ENCODE results near the gene PPP4C. TPM values are rescaled to one million over a fixed set of nuclear protein-coding genes. Genes with fewer than 3 reads are reported as not detected.
A peak's percentile ranks its signal among the peaks of the same experiment; 100 is the strongest.

PPP4C gene
- total RNA-seq, 2 donors from 2014 or later: 114 to 124 TPM

DNA sequence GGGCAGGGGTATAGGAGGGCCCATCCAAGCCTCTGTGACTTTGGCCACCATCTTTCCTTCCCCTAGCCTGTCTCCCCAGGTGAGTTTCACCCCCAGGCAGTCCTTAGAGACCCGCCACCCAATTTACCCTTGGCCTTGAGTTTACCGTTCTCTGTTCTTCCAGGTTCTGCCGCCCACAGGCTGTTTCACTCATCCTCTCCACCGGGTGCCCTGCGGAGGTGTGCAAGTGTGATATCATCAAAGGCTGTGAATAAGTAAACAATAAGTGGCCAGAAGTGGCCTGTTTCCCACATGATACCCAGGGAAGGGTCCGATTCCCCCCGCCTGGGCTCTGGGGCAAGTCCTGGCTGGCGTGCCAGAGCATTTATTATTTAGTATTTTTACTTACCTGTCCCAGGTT lies 29.6 kb upstream of the PPP4C start:
- H3K9me3 Mint-ChIP-seq: no peaks in the 10 kb centered on the region
- H3K27me3 Mint-ChIP-seq (ENCODE audit: low read depth): peaks cover 6% of the 10 kb centered on the region
- H3K27ac Mint-ChIP-seq: no peak overlapping the region
- no peak overlapping the region for H3K4me3 Mint-ChIP-seq
- peaks cover 13% of the 10 kb centered on the region for H3K4me1 Mint-ChIP-seq (ENCODE audit: low read depth)
- no peaks in the 10 kb centered on the region for H3K36me3 Mint-ChIP-seq (ENCODE audit: insufficient read depth in 2 of 2)
- DNase-seq (no peak), ATAC-seq (replicated peaks in 1 of 2) (peak in 1 of 2 donors; percentile 30)

DNA sequence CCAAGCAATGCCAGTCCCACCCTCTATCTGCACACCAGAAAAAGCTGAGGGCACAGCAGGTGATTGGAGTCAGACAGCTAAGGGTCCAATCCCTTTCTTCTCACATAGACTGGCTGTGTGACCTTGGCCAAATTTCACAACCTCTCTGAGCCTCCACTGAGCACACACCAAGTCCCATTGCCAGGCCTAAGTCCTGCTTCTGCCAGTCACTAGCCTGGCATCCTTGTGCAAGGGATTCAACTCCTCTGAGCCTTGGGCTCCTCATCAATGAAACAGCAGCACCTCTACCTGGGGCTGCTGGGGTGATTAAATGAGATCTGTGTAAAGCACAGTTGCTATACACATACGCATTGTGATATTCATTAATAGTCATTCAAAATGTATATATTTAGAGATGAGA lies 29.2 kb upstream of the PPP4C start:
- H3K9me3 Mint-ChIP-seq: no peaks in the 10 kb centered on the region
- H3K36me3 Mint-ChIP-seq (ENCODE audit: insufficient read depth in 2 of 2): peaks cover 0 to 2% of the 10 kb centered on the region in 2 donors
- H3K27ac Mint-ChIP-seq: no peak overlapping the region
- H3K27me3 Mint-ChIP-seq (ENCODE audit: low read depth): peaks cover 6% of the 10 kb centered on the region
- no peak for ATAC-seq (replicated peaks in 1 of 2)
- no peak overlapping the region for H3K4me3 Mint-ChIP-seq
- peaks cover 16% of the 10 kb centered on the region for H3K4me1 Mint-ChIP-seq (ENCODE audit: low read depth)
- DNase-seq: no peak

DNA sequence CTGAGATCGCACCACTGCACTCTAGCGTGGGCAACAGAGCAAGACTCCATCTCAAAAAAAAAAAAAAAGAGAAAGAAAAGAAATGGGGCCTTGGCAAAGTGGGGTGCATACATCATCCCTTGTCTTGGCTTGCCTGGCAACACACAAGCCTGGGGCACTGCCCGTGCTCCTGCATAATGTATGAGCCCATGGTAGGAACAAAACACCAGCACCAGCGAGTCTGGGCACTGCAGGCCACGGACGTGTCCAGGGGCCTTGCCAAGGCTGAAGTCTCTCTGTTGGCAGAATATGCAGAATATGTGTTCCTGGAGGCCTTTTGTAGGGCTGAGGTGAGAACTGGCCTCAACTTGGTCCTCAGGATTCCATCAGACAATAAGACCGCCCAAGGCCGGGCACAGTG lies 25.9 kb upstream of the PPP4C start:
- ATAC-seq (replicated peaks in 1 of 2) (no peak), DNase-seq (no peak)
- Mint-ChIP-seq H3K4me3 (no peak overlapping the region), H3K27ac (no peak overlapping the region), H3K36me3 (ENCODE audit: insufficient read depth in 2 of 2) (peaks cover 0 to 4% of the 10 kb centered on the region in 2 donors), H3K9me3 (no peaks in the 10 kb centered on the region), H3K27me3 (ENCODE audit: low read depth) (peaks cover 6% of the 10 kb centered on the region), H3K4me1 (ENCODE audit: low read depth) (peaks cover 35% of the 10 kb centered on the region)

DNA sequence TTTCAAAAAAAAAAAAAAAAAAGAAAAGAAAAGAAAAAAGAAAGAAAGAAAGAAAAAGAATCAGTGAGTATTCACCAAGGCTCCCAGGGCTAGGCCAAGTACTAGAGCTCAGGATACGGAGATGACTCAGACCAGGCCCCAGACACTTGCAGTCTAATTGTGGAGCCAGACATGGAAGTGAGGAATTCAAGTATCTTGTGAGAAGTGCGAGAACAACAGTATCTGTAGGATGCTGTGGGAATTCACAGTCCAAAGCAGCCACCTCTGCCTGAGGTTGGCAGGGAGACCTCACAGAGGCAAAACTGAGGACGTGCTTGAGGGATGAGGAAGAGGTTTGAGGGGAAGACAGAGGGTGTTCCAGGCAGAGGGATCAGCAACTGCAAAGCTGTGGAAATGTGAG lies 24.3 kb upstream of the PPP4C start:
- no peak for ATAC-seq (replicated peaks in 1 of 2)
- no peaks in the 10 kb centered on the region for H3K27me3 Mint-ChIP-seq (ENCODE audit: low read depth)
- peak overlapping the region; percentile 45 for H3K27ac Mint-ChIP-seq
- H3K4me3 Mint-ChIP-seq: peak overlapping the region; percentile 88 to 90
- H3K4me1 Mint-ChIP-seq (ENCODE audit: low read depth): peaks cover 38% of the 10 kb centered on the region
- no peaks in the 10 kb centered on the region for H3K9me3 Mint-ChIP-seq
- peaks cover 0 to 4% of the 10 kb centered on the region in 2 donors for H3K36me3 Mint-ChIP-seq (ENCODE audit: insufficient read depth in 2 of 2)
- no peak for DNase-seq

DNA sequence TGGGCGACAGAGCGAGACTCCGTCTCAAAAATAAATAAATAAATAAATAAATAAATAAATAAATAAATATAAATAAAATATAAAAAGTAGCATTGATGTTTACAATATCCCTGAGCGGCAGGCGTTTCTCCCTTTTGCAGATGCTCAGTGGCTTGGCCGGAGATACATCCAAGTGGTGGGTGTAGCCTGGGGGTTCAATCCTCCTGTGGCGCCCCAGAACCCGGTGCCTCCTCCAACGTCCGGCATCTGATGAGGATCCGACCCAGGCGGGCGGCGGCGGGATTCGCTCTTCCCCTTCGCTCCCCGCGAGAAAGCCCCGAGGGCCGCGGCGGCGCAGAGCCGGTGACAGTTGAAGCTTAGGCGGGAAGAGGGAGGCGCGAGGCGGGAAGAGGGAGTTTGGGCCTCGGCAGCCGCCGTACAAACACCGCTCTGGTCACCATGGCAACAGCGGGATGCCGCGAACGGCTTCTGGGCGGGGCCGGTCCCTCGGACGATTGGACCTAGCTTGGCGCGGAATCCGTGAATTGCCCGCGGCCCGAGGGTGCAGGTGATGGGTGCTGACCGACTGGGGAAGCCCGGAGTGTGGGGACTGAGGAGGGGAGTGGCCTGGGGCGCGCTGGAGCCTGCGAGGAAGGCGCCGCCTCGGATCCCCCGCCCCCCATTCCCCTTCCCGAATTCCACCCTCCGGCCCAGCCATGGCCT lies 23.0 kb upstream of the PPP4C start:
- peak; percentile 86 to 91 for ATAC-seq (replicated peaks in 1 of 2)
- H3K9me3 Mint-ChIP-seq: no peaks in the 10 kb centered on the region
- peaks cover 0 to 4% of the 10 kb centered on the region in 2 donors for H3K36me3 Mint-ChIP-seq (ENCODE audit: insufficient read depth in 2 of 2)
- peaks cover 38% of the 10 kb centered on the region for H3K4me1 Mint-ChIP-seq (ENCODE audit: low read depth)
- peak overlapping the region; percentile 90 to 91 for H3K4me3 Mint-ChIP-seq
- no peaks in the 10 kb centered on the region for H3K27me3 Mint-ChIP-seq (ENCODE audit: low read depth)
- peak overlapping the region; percentile 83 for H3K27ac Mint-ChIP-seq
- DNase-seq: peak; percentile 95

DNA sequence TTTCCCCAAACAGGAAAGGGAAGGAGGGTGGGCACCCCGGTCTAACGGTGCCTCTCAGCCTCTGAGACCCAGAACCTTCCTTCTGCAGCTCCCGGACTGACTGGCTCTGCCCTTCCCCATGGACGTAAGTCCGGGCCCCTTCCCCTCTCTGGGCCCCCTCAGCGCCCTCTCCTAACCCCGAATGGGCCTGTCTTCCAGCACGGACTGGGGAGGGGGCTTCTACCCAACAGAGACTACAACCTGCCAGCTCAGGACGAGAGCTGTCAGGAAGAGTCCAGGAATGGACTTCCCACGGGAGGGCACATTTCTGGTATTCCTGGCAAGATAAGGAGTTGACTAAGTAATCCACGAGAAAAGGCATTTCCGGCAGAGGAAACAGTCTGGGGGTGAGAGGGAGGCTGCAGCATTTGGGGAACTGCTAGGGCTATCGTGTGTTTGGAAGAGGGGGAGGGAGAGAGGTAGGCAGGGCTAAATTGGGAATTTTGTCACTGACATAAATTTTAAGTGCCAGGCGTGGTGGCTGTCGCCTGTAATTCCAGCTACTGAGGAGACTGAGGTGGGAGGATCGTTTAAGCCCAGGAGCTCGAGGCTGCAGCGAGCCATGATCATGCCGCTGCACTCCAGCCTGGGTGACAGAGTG lies 22.3 kb upstream of the PPP4C start:
- H3K36me3 Mint-ChIP-seq (ENCODE audit: insufficient read depth in 2 of 2): peaks cover 0 to 4% of the 10 kb centered on the region in 2 donors
- H3K4me1 Mint-ChIP-seq (ENCODE audit: low read depth): peaks cover 38% of the 10 kb centered on the region
- DNase-seq (no peak), ATAC-seq (replicated peaks in 1 of 2) (peak; percentile 27 to 39)
- peak overlapping the region; percentile 90 to 91 for H3K4me3 Mint-ChIP-seq
- no peaks in the 10 kb centered on the region for H3K9me3 Mint-ChIP-seq
- no peak overlapping the region for H3K27ac Mint-ChIP-seq
- no peaks in the 10 kb centered on the region for H3K27me3 Mint-ChIP-seq (ENCODE audit: low read depth)

DNA sequence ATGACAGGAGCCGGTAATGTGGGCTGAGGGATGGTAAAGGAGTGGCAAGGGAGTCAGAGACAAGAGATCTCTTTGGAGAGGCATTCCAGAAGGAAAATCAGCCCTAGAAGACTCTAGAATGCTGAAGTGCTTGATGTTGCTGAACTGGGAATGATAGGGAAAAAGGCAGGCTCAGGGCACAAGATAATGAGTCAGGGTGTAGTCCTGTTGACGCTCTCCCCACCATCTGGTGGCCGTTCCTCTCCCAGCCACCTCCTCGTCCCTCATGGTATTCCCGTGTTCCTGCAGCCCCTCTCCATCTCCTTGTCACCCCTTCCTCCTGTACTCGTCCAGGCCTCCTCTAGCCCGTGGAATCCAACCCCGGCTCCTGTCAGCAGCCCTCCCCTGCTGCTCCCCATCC lies 21.3 kb upstream of the PPP4C start:
- Mint-ChIP-seq H3K27me3 (ENCODE audit: low read depth) (no peaks in the 10 kb centered on the region), H3K36me3 (ENCODE audit: insufficient read depth in 2 of 2) (peaks cover 0 to 4% of the 10 kb centered on the region in 2 donors), H3K27ac (no peak overlapping the region), H3K9me3 (no peaks in the 10 kb centered on the region), H3K4me1 (ENCODE audit: low read depth) (peaks cover 38% of the 10 kb centered on the region), H3K4me3 (peak overlapping the region in 1 of 2 donors; percentile 30)
- DNase-seq (no peak), ATAC-seq (replicated peaks in 1 of 2) (no peak)

DNA sequence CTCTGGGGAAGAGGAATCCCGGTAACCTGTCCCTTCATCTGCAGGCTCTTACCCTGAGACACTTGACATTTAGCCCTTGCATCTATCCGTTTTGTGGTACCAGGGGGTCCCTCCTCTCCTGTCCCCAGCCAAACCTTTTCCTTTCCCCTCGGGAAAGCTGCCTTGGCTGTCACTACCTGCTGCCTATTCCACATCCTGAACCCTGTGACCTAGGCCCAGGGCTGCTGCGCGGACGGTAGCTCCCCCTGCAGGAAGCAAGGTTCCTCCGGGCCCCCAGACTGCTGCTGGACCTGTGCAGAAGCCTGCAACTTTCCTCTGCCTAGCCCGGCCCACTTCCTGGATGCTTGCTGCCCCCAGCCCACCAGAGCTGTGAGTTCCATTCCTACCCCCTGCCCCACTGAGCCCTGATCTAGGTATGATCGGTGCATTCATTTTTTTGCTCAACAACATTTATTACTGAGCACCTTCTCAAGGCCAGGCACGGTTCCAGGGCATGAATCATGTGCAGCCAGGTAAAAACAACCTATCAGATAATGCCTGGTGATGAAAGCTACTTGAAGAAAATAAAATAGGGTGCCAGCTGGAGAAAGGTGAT lies 20.7 kb upstream of the PPP4C start:
- peak overlapping the region; percentile 30 to 48 for H3K4me3 Mint-ChIP-seq
- peaks cover 38% of the 10 kb centered on the region for H3K4me1 Mint-ChIP-seq (ENCODE audit: low read depth)
- ATAC-seq (replicated peaks in 1 of 2) (peak; percentile 72 to 73), DNase-seq (peak; percentile 66 to 73)
- no peaks in the 10 kb centered on the region for H3K9me3 Mint-ChIP-seq
- H3K27me3 Mint-ChIP-seq (ENCODE audit: low read depth): no peaks in the 10 kb centered on the region
- H3K27ac Mint-ChIP-seq: no peak overlapping the region
- peaks cover 0 to 4% of the 10 kb centered on the region in 2 donors for H3K36me3 Mint-ChIP-seq (ENCODE audit: insufficient read depth in 2 of 2)

DNA sequence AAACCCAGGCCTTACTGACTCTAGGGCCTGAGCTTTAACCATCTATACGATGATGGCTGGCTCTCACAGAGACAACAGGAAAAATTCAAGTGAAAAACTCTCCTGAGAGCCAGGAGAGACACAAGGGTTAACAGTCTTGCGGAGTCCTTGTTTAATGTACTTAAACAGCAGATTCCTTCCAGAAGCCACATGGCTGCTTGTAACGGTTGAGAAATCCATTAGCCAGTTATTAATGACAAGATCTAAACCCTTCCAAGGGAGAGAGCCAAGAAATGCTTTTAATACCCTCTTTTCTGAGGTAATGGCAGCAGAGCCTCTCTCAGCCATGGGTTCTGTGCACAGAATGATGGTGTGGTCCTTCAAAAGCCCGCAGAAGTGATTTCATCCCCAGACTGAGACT lies 15.4 kb upstream of the PPP4C start:
- Mint-ChIP-seq H3K27me3 (ENCODE audit: low read depth) (no peaks in the 10 kb centered on the region), H3K27ac (no peak overlapping the region), H3K4me3 (no peak overlapping the region), H3K9me3 (no peaks in the 10 kb centered on the region), H3K4me1 (ENCODE audit: low read depth) (peaks cover 15% of the 10 kb centered on the region), H3K36me3 (ENCODE audit: insufficient read depth in 2 of 2) (peaks cover 3 to 4% of the 10 kb centered on the region in 2 donors)
- DNase-seq (no peak), ATAC-seq (replicated peaks in 1 of 2) (no peak)

DNA sequence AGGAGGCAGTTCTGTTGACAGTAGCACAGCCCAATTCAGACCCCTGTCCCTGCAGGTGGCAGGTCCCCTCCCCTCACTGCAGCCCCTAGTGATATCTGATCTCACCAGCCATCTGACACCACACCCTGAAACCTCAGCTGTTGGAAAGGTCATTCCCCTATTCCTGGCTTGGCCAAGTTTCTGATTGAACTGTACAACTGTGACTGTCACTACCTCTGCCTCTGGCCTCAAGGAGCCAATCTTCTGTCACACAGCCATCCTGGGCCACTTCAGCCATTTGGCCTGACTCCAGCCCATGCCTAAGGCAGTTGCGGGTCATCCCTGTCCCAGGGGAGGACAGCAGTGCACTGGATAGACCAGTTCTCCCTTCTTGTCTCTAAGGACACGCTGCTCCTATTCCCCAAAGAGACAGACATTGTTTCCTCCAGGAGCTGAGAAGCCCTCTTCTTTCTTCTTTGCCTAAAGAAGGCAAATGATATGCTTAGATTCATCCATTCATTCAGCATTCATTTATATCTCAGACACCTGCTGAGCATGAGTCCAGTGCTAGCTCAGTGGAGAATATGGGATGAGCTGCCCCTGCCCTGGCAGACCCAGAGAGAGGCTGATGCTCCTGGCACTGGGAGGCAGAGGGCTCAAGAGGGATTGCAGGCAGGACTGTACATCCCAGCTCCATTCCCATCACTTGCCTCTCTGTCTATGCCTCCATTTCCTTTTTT lies 14.8 kb upstream of the PPP4C start:
- DNase-seq: no peak
- Mint-ChIP-seq H3K27me3 (ENCODE audit: low read depth) (no peaks in the 10 kb centered on the region), H3K36me3 (ENCODE audit: insufficient read depth in 2 of 2) (peaks cover 4 to 6% of the 10 kb centered on the region in 2 donors), H3K4me3 (no peak overlapping the region), H3K9me3 (no peaks in the 10 kb centered on the region), H3K4me1 (ENCODE audit: low read depth) (peaks cover 10% of the 10 kb centered on the region), H3K27ac (no peak overlapping the region)
- ATAC-seq (replicated peaks in 1 of 2): no peak

DNA sequence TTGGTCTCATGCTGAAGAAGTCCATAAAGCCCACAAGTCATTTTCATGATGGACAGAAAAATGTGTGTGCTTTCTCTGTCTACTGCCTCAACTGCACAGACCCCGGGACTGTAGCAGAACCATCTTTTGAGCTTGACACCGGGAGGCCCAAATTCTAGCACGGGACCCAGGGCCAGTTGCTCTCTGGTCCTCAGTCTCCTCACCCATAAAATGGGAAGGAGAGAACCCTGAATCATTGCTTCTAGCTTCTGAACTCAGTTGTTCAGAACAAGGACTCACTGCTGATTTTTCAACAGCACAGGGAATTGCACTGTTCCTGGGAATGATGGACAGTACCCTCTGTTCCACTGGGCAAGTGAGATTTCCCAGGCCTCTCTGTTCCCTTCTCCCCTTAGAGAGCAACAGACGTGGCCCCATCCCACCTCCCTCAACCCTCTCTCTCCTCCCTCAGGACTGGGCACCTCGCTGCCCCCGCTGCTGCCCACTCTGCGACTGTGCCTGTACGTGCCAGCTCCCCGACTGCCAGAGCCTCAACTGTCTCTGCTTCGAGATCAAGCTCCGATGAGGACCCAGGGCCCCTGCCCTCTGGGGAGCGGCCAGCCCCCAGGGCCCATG lies 12.4 kb upstream of the PPP4C start:
- Mint-ChIP-seq H3K36me3 (ENCODE audit: insufficient read depth in 2 of 2) (peaks cover 15 to 20% of the 10 kb centered on the region in 2 donors), H3K4me1 (ENCODE audit: low read depth) (peaks cover 25% of the 10 kb centered on the region), H3K9me3 (no peaks in the 10 kb centered on the region), H3K4me3 (peak overlapping the region; percentile 99 to 100), H3K27me3 (ENCODE audit: low read depth) (no peaks in the 10 kb centered on the region), H3K27ac (peak overlapping the region; percentile 99)
- ATAC-seq (replicated peaks in 1 of 2): no peak
- no peak for DNase-seq

DNA sequence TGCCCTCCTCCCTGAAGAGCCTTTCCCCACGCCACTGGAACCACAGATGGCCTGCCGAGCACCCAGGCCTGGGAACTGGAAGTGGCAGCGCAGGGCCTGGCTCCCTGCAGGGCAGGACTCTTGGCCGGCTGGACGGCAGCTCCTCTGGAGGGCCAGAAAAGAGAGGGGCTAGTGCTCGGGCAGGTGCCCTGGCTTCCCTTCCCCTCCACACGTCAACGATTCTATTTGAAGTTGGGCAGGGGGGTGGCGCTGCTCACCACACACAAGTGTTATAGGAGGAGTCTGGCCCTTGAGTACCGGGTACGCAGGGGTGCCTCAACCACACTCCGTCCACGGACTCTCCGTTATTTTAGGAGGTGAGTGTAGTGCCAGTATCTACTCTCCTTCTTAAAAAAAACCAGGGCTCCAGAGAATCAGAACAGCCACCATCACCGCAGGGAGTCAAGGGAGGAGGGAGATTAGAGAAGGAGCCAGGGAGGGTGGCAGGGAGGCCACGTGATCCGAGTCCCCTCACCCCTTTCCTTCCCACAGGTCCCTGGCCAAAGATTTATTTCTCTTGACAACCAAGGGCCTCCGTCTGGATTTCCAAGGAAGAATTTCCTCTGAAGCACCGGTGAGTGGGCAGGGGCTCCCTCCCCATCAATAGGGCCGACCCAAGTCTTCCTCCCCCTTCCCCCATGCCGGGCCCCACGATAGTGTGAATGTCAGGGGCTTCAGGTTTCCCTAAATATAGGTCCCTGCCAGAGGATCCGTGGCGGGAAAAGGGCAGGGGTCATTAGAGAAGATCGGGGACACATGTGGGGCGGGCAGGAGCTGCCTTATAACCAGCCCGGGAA lies 11.7 kb upstream of the PPP4C start:
- DNase-seq: peak; percentile 76 to 81

More for the DNA sequence above, 11.7 kb upstream of the PPP4C start:
- peak; percentile 28 to 42 for ATAC-seq (replicated peaks in 1 of 2)
- H3K36me3 Mint-ChIP-seq (ENCODE audit: insufficient read depth in 2 of 2): peaks cover 18 to 27% of the 10 kb centered on the region in 2 donors
- H3K27ac Mint-ChIP-seq: peak overlapping the region; percentile 99
- peaks cover 32% of the 10 kb centered on the region for H3K4me1 Mint-ChIP-seq (ENCODE audit: low read depth)
- no peaks in the 10 kb centered on the region for H3K9me3 Mint-ChIP-seq
- H3K4me3 Mint-ChIP-seq: peak overlapping the region; percentile 99 to 100
- H3K27me3 Mint-ChIP-seq (ENCODE audit: low read depth): no peaks in the 10 kb centered on the region
